ENCODE results near the gene FKTN. TPM values are rescaled to one million over a fixed set of nuclear protein-coding genes. Genes with fewer than 3 reads are reported as not detected.

Gene FKTN
- total RNA-seq, 1 donor from 2014 or later, result 16.2 TPM

DNA sequence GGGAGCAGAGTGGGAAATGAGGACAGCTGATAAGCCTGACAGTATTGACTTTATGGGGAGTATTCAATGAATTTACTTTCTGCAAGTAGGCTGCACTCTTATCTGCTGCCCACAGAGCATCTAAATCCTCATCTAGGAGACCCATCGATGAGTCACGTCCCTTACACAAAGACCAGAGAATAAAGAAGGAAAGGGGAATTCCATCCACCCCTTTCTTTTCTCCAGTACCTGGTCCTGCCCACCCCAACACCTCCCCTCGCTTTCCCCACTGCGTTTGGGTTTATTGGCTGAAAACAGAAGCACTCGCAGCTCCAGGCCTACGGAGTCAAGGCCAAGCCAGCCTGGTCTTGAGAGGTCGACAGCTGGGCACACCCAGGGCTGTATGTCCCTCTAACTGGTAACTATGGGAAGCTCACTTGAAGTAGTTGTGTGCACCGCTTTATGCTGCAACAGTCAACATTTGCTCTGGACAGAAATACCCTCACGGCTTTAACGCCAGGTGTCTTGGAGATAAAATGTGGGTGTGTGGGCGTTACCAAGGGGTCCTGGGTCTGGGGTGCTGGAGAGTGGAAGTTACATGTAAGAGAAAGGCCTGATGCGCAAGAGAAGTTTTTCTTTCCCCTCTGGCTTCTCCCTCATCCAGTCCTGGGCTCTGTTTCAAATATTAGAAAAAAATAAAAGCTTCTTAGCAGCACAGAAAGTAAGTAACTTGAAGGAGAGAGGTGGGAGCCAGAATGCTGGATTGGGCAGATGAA, 89.8 kb downstream of the FKTN start:
- no peaks in the 10 kb centered on the region for H3K27me3 Mint-ChIP-seq (ENCODE audit: low read depth)
- no peak for DNase-seq (ENCODE audit: low spot score)
- no peak overlapping the region for H3K27ac Mint-ChIP-seq (ENCODE audit: unreplicated experiment)
- TF ChIP-seq, protein P1, sequence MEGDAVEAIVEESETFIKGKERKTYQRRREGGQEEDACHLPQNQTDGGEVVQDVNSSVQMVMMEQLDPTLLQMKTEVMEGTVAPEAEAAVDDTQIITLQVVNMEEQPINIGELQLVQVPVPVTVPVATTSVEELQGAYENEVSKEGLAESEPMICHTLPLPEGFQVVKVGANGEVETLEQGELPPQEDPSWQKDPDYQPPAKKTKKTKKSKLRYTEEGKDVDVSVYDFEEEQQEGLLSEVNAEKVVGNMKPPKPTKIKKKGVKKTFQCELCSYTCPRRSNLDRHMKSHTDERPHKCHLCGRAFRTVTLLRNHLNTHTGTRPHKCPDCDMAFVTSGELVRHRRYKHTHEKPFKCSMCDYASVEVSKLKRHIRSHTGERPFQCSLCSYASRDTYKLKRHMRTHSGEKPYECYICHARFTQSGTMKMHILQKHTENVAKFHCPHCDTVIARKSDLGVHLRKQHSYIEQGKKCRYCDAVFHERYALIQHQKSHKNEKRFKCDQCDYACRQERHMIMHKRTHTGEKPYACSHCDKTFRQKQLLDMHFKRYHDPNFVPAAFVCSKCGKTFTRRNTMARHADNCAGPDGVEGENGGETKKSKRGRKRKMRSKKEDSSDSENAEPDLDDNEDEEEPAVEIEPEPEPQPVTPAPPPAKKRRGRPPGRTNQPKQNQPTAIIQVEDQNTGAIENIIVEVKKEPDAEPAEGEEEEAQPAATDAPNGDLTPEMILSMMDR (IDR thresholded peaks at IDR 0.05), result no peak
- no peaks in the 10 kb centered on the region for H3K4me1 Mint-ChIP-seq (ENCODE audit: low read depth)
- peaks cover 2% of the 10 kb centered on the region for H3K9me3 Mint-ChIP-seq (ENCODE audit: low read depth)
- H3K36me3 Mint-ChIP-seq (ENCODE audit: low read depth), result peaks cover 2% of the 10 kb centered on the region
- H3K4me3 Mint-ChIP-seq (ENCODE audit: unreplicated experiment), result no peak overlapping the region

DNA sequence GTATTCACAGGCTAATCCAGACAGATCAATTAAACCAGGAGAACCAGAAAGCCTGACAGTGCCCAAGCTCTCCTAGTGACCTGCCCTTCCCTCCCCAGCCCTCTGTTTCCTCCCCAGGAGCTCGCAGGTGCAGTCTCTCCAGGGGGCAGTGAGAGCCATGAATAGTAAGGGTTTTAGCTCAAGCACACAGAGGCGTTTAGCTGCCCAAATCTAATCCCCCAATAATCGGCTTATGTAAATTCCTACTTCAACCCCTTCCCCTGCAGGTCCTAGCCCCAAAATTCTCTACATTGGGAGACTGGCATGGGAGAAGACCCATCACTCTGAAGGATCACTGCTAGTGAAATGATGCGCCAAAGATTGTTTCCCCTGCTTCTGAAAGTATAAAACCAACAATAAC, 93.9 kb downstream of the FKTN start:
- DNase-seq (ENCODE audit: low spot score), result no peak
- H3K27ac Mint-ChIP-seq (ENCODE audit: unreplicated experiment), result no peak overlapping the region
- peaks cover 6% of the 10 kb centered on the region for H3K27me3 Mint-ChIP-seq (ENCODE audit: low read depth)
- TF ChIP-seq, protein P1 (IDR thresholded peaks at IDR 0.05), result no peak
- H3K4me3 Mint-ChIP-seq (ENCODE audit: unreplicated experiment), result no peak overlapping the region
- H3K36me3 Mint-ChIP-seq (ENCODE audit: low read depth), result no peaks in the 10 kb centered on the region
- no peaks in the 10 kb centered on the region for H3K9me3 Mint-ChIP-seq (ENCODE audit: low read depth)
- H3K4me1 Mint-ChIP-seq (ENCODE audit: low read depth), result peaks cover 5% of the 10 kb centered on the region

DNA sequence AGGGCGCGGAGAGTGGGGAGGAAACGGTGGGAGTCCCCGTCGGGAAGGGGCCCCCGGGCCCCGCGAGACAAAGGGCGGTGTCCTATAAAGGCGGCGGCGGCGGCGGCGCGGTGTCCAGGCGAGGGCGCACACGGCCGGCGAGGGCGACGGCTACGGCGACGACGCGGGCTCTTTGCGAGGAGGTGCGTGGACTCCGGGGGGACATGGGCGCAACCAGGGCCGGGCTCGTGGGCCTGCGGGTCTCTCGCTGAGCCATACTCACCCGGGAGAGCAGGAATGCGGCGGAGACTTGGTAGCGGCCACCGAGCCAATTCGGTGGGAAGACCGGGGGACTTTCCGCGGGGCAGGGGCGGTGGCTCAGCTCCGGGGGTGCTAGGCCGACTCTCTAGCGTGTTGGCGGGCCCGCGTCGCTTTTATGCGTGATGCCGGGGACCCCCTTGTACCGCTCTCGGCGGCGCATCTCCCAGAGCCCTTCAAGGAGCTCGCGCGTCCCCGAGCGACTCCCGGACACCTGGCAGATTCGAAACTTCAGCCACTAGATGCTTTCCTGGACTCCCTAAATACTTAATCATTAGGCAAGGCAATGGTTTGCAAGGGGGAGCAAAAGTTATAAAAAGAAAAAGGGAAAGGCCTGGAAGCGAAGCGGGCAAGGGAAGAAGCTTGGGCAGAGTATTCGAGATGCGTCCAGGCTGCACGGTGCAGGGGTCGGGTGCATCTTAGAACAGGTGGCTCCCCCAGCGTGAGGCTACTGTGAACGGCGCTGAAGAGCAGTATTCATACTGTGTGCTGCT, 98.4 kb downstream of the FKTN start:
- Mint-ChIP-seq H3K4me1 (ENCODE audit: low read depth) (peaks cover 7% of the 10 kb centered on the region), H3K4me3 (ENCODE audit: unreplicated experiment) (peak overlapping the region; percentile 74), H3K27me3 (ENCODE audit: low read depth) (peaks cover 12% of the 10 kb centered on the region), H3K27ac (ENCODE audit: unreplicated experiment) (peak overlapping the region; percentile 14), H3K9me3 (ENCODE audit: low read depth) (no peaks in the 10 kb centered on the region), H3K36me3 (ENCODE audit: low read depth) (no peaks in the 10 kb centered on the region)
- DNase-seq (ENCODE audit: low spot score), result no peak
- TF ChIP-seq, protein P1 (IDR thresholded peaks at IDR 0.05), result peak; percentile 69

DNA sequence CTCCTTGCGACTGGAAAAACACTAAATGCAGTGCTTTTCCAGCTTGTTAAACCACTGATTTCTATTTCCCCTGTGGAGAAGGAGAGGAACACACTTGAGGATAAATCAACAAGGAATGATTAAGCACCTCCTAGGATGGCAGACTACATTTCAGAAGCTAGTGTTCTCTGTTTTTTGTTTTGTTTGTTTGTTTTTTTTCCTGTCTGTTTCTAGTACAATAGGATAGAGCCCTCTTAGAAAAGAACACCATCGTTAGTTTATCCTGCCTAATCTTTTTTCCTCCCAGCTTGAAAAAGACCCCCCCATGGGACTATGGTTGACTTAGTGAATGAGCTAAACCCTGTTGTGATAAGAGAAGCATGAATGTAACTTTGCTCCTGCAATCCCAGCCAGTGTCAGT, 100.4 kb downstream of the FKTN start:
- Mint-ChIP-seq H3K4me3 (ENCODE audit: unreplicated experiment) (no peak overlapping the region), H3K9me3 (ENCODE audit: low read depth) (no peaks in the 10 kb centered on the region), H3K27ac (ENCODE audit: unreplicated experiment) (no peak overlapping the region), H3K4me1 (ENCODE audit: low read depth) (peaks cover 7% of the 10 kb centered on the region), H3K27me3 (ENCODE audit: low read depth) (peaks cover 12% of the 10 kb centered on the region), H3K36me3 (ENCODE audit: low read depth) (no peaks in the 10 kb centered on the region)
- TF ChIP-seq, protein P1 (IDR thresholded peaks at IDR 0.05), result no peak
- DNase-seq (ENCODE audit: low spot score), result no peak

DNA sequence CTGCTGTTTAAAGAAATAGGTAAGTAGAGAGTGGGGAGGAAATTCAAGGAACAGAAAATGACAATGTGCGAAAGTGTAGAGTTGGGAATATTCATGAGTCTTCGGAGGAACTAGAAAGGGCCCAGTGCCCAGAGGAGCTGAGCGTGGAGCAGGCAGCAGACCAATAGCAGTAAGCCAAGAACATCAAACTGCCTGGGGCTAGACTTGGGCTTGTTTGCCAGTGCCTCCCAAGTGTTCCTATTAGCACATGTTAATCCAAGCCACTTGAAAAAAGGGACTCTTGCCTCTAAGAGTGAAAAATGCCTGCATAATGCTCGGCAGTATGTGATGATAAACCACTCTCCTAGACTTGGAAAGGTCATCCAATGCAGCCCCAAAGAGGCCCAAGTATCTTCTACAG, 103.1 kb downstream of the FKTN start:
- H3K9me3 Mint-ChIP-seq (ENCODE audit: low read depth), result no peaks in the 10 kb centered on the region
- DNase-seq (ENCODE audit: low spot score), result no peak
- no peak overlapping the region for H3K4me3 Mint-ChIP-seq (ENCODE audit: unreplicated experiment)
- H3K4me1 Mint-ChIP-seq (ENCODE audit: low read depth), result peaks cover 7% of the 10 kb centered on the region
- no peak overlapping the region for H3K27ac Mint-ChIP-seq (ENCODE audit: unreplicated experiment)
- no peaks in the 10 kb centered on the region for H3K36me3 Mint-ChIP-seq (ENCODE audit: low read depth)
- H3K27me3 Mint-ChIP-seq (ENCODE audit: low read depth), result peaks cover 10% of the 10 kb centered on the region
- TF ChIP-seq, protein P1 (IDR thresholded peaks at IDR 0.05), result no peak

All from chondrocyte (in vitro differentiated cells).